Upper lobe of right lung (tissue), 1 donor: ENCODE measurements around the gene CD1D. TPM values are rescaled to one million over a fixed set of nuclear protein-coding genes. Genes with fewer than 3 reads are reported as not detected.

Source experiments
- ATAC-seq: fragments of 200-7000 bp; cut with Tn5 transposase; one replicate; pipeline ENCODE4 v1.9.1; 2020; ENCODE audit warnings: mild to moderate bottlenecking, moderate library complexity
- DNase-seq: peaks from one replicate; pipeline ENCODE4 v3.0.0-alpha.2; 2020
- H3K27ac ChIP-seq: fragments of 200-600 bp; one replicate; pipeline ENCODE4 v1.8.0; 2022
- H3K27me3 ChIP-seq: fragments of 200-600 bp; one replicate; pipeline ENCODE4 v1.8.0; 2022; ENCODE audit warnings: mild to moderate bottlenecking
- H3K36me3 ChIP-seq: fragments of 200-600 bp; one replicate; pipeline ENCODE4 v1.8.0; 2022
- H3K4me1 ChIP-seq: fragments of 200-600 bp; one replicate; pipeline ENCODE4 v1.8.0; 2022
- H3K4me3 ChIP-seq: fragments of 200-600 bp; one replicate; pipeline ENCODE4 v1.8.0; 2022; ENCODE audit warnings: mild to moderate bottlenecking
- H3K9me3 ChIP-seq: fragments of 200-600 bp; one replicate; pipeline ENCODE4 v1.8.0; 2022
- intact Hi-C: fragments of 100-400 bp; cut with DNase I; formaldehyde crosslinking; loops from one replicate; pipeline ENCODE4 v1.11.0; 2022
- long read RNA-seq: library from polyadenylated mRNA; unstranded; transcript quantifications from one replicate; pipeline ENCODE4 v2.0.0, GENCODE V29; 2021
- total RNA-seq: library from RNA; stranded (reverse); fragmentation: NEBNext Ultra II Directional; extraction: Animal tissue kit (Norgen Biotek cat#: 25700); gene quantifications from one replicate; pipeline ENCODE4 v1.2.1, GENCODE V29; 2021
- TF ChIP-seq, protein P1 (sequence below): fragments of 200-600 bp; IDR thresholded peaks from one replicate; pipeline ENCODE4 v1.8.0; 2022; ENCODE audit warnings: antibody characterized with exemption
- donor health status: DM: no; HTN: yes; CAD: no; lungs with severe emphysema.

Gene CD1D
- 5.3 TPM for total RNA-seq
- long read RNA-seq, partial matches to known transcripts = 3 of 9 reads
- long read RNA-seq, other reads (novel, unspliced or antisense) = 6 of 9 reads

- Histone ChIP-seq H3K27ac (peak within 1 kb of the TSS; percentile 56), H3K4me3 (peak within 1 kb of the TSS; percentile 56), H3K27me3 (peaks cover 20% of the 10 kb centered on the region), H3K36me3 (no peaks in the 10 kb centered on the region), H3K4me1 (peaks cover 17% of the 10 kb centered on the region), H3K9me3 (no peaks in the 10 kb centered on the region)
- peak; percentile 76 for ATAC-seq
- TF ChIP-seq, protein P1, sequence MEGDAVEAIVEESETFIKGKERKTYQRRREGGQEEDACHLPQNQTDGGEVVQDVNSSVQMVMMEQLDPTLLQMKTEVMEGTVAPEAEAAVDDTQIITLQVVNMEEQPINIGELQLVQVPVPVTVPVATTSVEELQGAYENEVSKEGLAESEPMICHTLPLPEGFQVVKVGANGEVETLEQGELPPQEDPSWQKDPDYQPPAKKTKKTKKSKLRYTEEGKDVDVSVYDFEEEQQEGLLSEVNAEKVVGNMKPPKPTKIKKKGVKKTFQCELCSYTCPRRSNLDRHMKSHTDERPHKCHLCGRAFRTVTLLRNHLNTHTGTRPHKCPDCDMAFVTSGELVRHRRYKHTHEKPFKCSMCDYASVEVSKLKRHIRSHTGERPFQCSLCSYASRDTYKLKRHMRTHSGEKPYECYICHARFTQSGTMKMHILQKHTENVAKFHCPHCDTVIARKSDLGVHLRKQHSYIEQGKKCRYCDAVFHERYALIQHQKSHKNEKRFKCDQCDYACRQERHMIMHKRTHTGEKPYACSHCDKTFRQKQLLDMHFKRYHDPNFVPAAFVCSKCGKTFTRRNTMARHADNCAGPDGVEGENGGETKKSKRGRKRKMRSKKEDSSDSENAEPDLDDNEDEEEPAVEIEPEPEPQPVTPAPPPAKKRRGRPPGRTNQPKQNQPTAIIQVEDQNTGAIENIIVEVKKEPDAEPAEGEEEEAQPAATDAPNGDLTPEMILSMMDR = no peak
- DNase-seq = peak; percentile 86
- intact Hi-C loops = no loop called here
These were observed at the start of gene CD1D for GRCh38 chr1:158180741-158181576. Gene CD1D (plus strand): TSS chr1:158180895. CDS start chr1:158181102, 207 bp downstream.

DNA sequence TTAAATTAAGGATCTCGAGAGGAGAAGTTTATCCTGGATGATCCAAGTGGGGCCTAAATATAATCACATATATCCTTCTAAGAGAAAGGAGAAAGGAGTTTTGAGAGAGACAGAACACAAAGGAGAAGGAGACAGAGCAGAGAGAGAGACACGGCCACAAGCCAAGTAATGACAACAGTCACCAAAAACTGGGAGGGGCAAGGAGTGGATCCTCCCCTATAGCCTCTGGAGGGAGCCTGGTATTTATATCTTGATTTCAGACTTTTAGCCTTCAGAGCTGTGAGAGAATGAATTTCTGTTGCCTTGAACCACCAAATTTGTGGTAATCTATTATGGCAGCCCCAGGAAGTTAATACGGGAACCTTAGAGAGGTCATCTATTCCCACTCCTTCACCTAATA lies 49.5 kb upstream of the CD1D start:
- ATAC-seq = no peak
- TF ChIP-seq, protein P1 = no peak
- Histone ChIP-seq H3K4me1 (no peaks in the 10 kb centered on the region), H3K9me3 (no peaks in the 10 kb centered on the region), H3K4me3 (no peak overlapping the region), H3K36me3 (no peaks in the 10 kb centered on the region), H3K27ac (no peak overlapping the region), H3K27me3 (no peaks in the 10 kb centered on the region)
- intact Hi-C loops = no loop called here
- DNase-seq = no peak

- Histone ChIP-seq H3K27me3 (no peaks in the 10 kb centered on the region), H3K9me3 (no peaks in the 10 kb centered on the region), H3K4me1 (peaks cover 5% of the 10 kb centered on the region), H3K36me3 (no peaks in the 10 kb centered on the region), H3K27ac (no peak overlapping the region), H3K4me3 (no peak overlapping the region)
- intact Hi-C loops = no loop called here
- DNase-seq = no peak
- TF ChIP-seq, protein P1 = no peak
- no peak for ATAC-seq
These were observed 39.9 kb upstream of the CD1D start for GRCh38 chr1:158140764-158141192.

DNA sequence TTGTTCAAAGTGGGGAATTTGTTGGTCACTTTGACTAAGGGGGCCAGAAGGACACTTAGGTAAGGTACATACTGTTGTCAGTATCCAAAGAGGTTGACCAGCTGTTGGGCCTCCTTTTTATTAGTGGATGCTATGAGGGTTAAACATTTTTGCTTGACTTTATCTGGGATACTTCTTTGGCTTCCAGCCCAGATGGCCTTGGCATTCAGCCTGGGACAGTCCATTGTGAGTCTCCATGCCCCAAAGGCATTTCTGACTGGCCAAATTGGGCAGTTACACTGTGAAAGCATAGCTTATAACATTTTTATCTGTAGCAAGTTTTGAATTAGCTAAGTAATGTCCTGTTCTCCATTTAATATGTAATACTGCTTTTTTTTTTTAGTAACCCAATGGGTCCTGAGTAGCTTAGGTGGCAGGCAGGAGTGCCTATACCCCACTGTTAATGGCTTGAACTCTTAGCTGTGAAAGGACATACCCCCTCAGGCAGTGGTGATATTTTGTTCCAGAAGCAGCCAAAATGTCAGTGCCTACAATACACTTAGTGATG lies 35.4 kb upstream of the CD1D start:
- peaks cover 16% of the 10 kb centered on the region for H3K4me1 ChIP-seq
- no peaks in the 10 kb centered on the region for H3K27me3 ChIP-seq
- intact Hi-C loops = no loop called here
- TF ChIP-seq, protein P1 = no peak
- no peak for ATAC-seq
- no peak for DNase-seq
- H3K9me3 ChIP-seq = no peaks in the 10 kb centered on the region
- no peak overlapping the region for H3K4me3 ChIP-seq
- H3K27ac ChIP-seq = no peak overlapping the region
- no peaks in the 10 kb centered on the region for H3K36me3 ChIP-seq

DNA sequence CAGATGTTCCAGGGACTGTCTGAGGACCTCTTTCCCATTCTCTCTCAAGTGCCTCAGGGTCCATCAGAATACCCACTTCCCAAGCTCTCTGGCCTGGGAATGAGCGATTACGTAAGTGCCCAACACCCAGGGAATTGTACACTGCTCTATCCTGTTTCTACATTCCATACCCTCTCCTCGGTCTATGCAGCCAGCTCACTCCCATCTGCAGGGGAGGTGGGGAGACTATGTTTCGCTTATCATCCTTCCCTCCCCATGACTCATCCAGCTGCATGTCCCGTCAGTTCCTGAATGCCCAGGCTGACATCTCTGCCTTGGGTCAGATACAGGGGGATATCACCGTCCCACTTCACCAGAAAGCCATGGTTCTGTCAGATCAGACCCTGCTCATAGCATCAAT lies 34.5 kb upstream of the CD1D start:
- peaks cover 18% of the 10 kb centered on the region for H3K4me1 ChIP-seq
- H3K27ac ChIP-seq = no peak overlapping the region
- no peaks in the 10 kb centered on the region for H3K36me3 ChIP-seq
- no peak overlapping the region for H3K4me3 ChIP-seq
- H3K9me3 ChIP-seq = no peaks in the 10 kb centered on the region
- H3K27me3 ChIP-seq = no peaks in the 10 kb centered on the region
- TF ChIP-seq, protein P1 = no peak
- DNase-seq = no peak
- ATAC-seq = no peak
- intact Hi-C loops = no loop called here
